ENCODE results near the gene MATN1. TPM values are rescaled to one million over a fixed set of nuclear protein-coding genes. Genes with fewer than 3 reads are reported as not detected.

MATN1 gene
- total and polyA plus RNA-seq, 2 of the 4 experiments (the other 2 are of a cell fraction), result 0.27 TPM; not detected in 1

GRCh38 chr1:30741239-30741894 lies 18.0 kb upstream of the MATN1 start:
- POLR2A ChIA-PET (ENCODE audit: unreplicated experiment), result no interaction called here
- BruUV-seq (replicated peaks), result no TSS peak
- dilution Hi-C loops (cut with HindIII; ENCODE audit: low sequenced_read_pairs, unreplicated experiment) (no loop called here), intact Hi-C loops (cut with micrococcal nuclease) (no loop called here), in situ Hi-C loops (cut with MboI; ENCODE audit: low sequenced_read_pairs) (no loop called here)
- Histone ChIP-seq H3K23ac (ENCODE audit: low read depth, low read length) (no peak overlapping the region), H2AK9ac (replicated peaks; ENCODE audit: low read depth, low read length, poor library complexity) (peak overlapping the region; percentile 19), H3K36me3 (ENCODE audit: control insufficient read depth, insufficient read depth, low read length) (no peaks in the 10 kb centered on the region), H4K5ac (ENCODE audit: low read depth, low read length) (no peak overlapping the region), H3K4me3 (ENCODE audit: insufficient read depth, low read depth, low read length) (no peak overlapping the region), H3K56ac (ENCODE audit: extremely low read depth, insufficient read depth, low read length) (no peak overlapping the region), H3K79me1 (ENCODE audit: low read depth in 1 of 2, low read length in 2 of 2) (no peaks in the 10 kb centered on the region), H2BK15ac (ENCODE audit: low read depth, low read length) (no peak overlapping the region), H3K9me1 (ENCODE audit: insufficient read depth, low read length) (no peaks in the 10 kb centered on the region), H3K9ac (ENCODE audit: low read depth, low read length) (no peak overlapping the region), H4K8ac (ENCODE audit: low read depth in 2 of 2, low read length in 2 of 2) (no peak overlapping the region), H3K4me2 (ENCODE audit: low read depth, low read length) (no peak overlapping the region), H3K27ac (ENCODE audit: insufficient read depth, low read length) (no peak overlapping the region), H2BK20ac (ENCODE audit: low read depth, low read length) (no peak overlapping the region), H4K91ac (ENCODE audit: insufficient read depth, low read depth, low read length) (no peak overlapping the region), H3K27me3 (ENCODE audit: control insufficient read depth, insufficient read depth, low read length) (peaks cover 35% of the 10 kb centered on the region), H2AK5ac (ENCODE audit: low read depth, low read length) (no peak overlapping the region), H3K14ac (replicated peaks; ENCODE audit: low read depth, low read length) (no peak overlapping the region), H3K4me1 (ENCODE audit: control insufficient read depth, insufficient read depth, low read length) (no peaks in the 10 kb centered on the region), H2BK120ac (ENCODE audit: low read depth, low read length) (no peak overlapping the region), H3K4ac (ENCODE audit: low read depth, low read length) (no peak overlapping the region), H3K9me3 (ENCODE audit: control insufficient read depth, insufficient read depth, low read length) (peaks cover 7% of the 10 kb centered on the region), H3K18ac (ENCODE audit: low read depth, low read length) (no peak overlapping the region), H2AFZ (replicated peaks; ENCODE audit: low read length, poor library complexity) (peak overlapping the region; percentile 14), H4K20me1 (ENCODE audit: insufficient read depth, low read length) (no peaks in the 10 kb centered on the region), H2BK5ac (ENCODE audit: low read depth, low read length, poor library complexity, severe bottlenecking) (no peak overlapping the region)
- ATAC-seq (ENCODE audit: low read depth), result no peak
- DNase-seq, result peak; percentile 21
- WGBS, 2 experiments (ENCODE audit: extremely low coverage in 2 of 2, insufficient read length in 1 of 2), result 38% methylated on average over 2 of the region's 12 CpGs; no CpG with 5 or more reads in 1 of the 2 experiments
- CTCF ChIA-PET, result no interaction called here
- TF ChIP-seq CHD1 (IDR thresholded peaks at IDR 0.05; ENCODE audit: low read depth, low read length) (no peak), RAD21 (IDR thresholded peaks at IDR 0.05; ENCODE audit: low read length) (no peak), USF2 (IDR thresholded peaks at IDR 0.05; ENCODE audit: low read depth, low read length) (no peak), POLR2A (IDR thresholded peaks at IDR 0.05; ENCODE audit: low read depth, low read length) (no peak)

Measured in IMR-90 (cell line).